Activated effector memory CD4-positive, alpha-beta T cell treated with anti-CD3 and anti-CD28 coated beads, Interleukin-2, amount 50 U/mL, for 16 hours (primary cell): ENCODE measurements around the gene EXD3.
"Not testable (repeated sequence)": the region's sequence is repeated elsewhere in the genome, so short reads cannot be mapped to it uniquely, and the experiment has no call there.

ENCODE experiments used
- DNase-seq: peaks from one replicate; pipeline ENCODE4 v3.0.0-alpha.2; 2020

EXD3 gene

GRCh38 chr9:137330689-137331088 is 92.3 kb downstream of the EXD3 start:
- no peak for DNase-seq

GRCh38 chr9:137329590-137329989 is 93.4 kb downstream of the EXD3 start:
- peak; percentile 52 for DNase-seq

GRCh38 chr9:137327641-137328550 is 95.1 kb downstream of the EXD3 start:
- DNase-seq: not testable (repeated sequence)

- no peak for DNase-seq
Measured at GRCh38 chr9:137326445-137327065, 96.4 kb downstream of the EXD3 start.

GRCh38 chr9:137325799-137326198 is 97.2 kb downstream of the EXD3 start:
- no peak for DNase-seq

GRCh38 chr9:137325124-137325523 is 97.8 kb downstream of the EXD3 start:
- DNase-seq: no peak

GRCh38 chr9:137323531-137324331 is 99.2 kb downstream of the EXD3 start:
- DNase-seq: no peak

- peak; percentile 58 for DNase-seq
Measured at GRCh38 chr9:137321726-137322361, 101.1 kb downstream of the EXD3 start.

GRCh38 chr9:137320555-137321384 is 102.2 kb downstream of the EXD3 start:
- DNase-seq: peak; percentile 58

- DNase-seq: peak; percentile 58
Measured at GRCh38 chr9:137319739-137320551, 103.0 kb downstream of the EXD3 start.

GRCh38 chr9:137319011-137319738 is 103.8 kb downstream of the EXD3 start:
- peak; percentile 50 for DNase-seq

- no peak for DNase-seq
Measured at GRCh38 chr9:137318602-137319001, 104.4 kb downstream of the EXD3 start.

- no peak for DNase-seq
Measured at GRCh38 chr9:137317718-137318511, 105.0 kb downstream of the EXD3 start.

GRCh38 chr9:137317021-137317717 is 105.8 kb downstream of the EXD3 start:
- peak; percentile 60 for DNase-seq

GRCh38 chr9:137316012-137316981 is 106.7 kb downstream of the EXD3 start:
- peak; percentile 62 for DNase-seq

GRCh38 chr9:137315581-137316011 is 107.4 kb downstream of the EXD3 start:
- DNase-seq: no peak
